NB4 (cell line): ENCODE results near the gene GGT6.
A peak's percentile ranks its signal among the peaks of the same experiment; 100 is the strongest.

Experiments used
- DNase-seq: peaks from one replicate; pipeline ENCODE4 v3.0.0; 2010; ENCODE audit warnings: low read depth
- H3K4me3 ChIP-seq: one replicate; pipeline ENCODE4 v1.5.1; 2011; ENCODE audit warnings: mild to moderate bottlenecking, low read depth, low read length, moderate library complexity
- CTCF ChIP-seq: IDR thresholded peaks from one replicate; pipeline ENCODE4 v1.5.1; 2012; ENCODE audit warnings: low read depth, low read length
- MAX ChIP-seq: IDR thresholded peaks from 2 replicates; pipeline ENCODE4 v1.6.1; 2011; ENCODE audit warnings: low read depth, low read length
- MYC ChIP-seq: IDR thresholded peaks from 2 replicates; pipeline ENCODE4 v1.6.1; 2011; ENCODE audit warnings: low read depth, low read length
- POLR2A ChIP-seq: IDR thresholded peaks from 2 replicates; pipeline ENCODE4 v1.6.1; 2011; ENCODE audit warnings: mild to moderate bottlenecking; ENCODE audit not compliant: insufficient read length; ENCODE audit errors: extremely low read depth

Gene GGT6

GRCh38 chr17:4533523-4534504 lies 26.6 kb downstream of the GGT6 start:
- H3K4me3 ChIP-seq, result no peak overlapping the region
- peak; percentile 26 for DNase-seq
- TF ChIP-seq MYC, result no peak
- TF ChIP-seq CTCF, result no peak
- TF ChIP-seq POLR2A, result no peak
- TF ChIP-seq MAX, result no peak

DNA sequence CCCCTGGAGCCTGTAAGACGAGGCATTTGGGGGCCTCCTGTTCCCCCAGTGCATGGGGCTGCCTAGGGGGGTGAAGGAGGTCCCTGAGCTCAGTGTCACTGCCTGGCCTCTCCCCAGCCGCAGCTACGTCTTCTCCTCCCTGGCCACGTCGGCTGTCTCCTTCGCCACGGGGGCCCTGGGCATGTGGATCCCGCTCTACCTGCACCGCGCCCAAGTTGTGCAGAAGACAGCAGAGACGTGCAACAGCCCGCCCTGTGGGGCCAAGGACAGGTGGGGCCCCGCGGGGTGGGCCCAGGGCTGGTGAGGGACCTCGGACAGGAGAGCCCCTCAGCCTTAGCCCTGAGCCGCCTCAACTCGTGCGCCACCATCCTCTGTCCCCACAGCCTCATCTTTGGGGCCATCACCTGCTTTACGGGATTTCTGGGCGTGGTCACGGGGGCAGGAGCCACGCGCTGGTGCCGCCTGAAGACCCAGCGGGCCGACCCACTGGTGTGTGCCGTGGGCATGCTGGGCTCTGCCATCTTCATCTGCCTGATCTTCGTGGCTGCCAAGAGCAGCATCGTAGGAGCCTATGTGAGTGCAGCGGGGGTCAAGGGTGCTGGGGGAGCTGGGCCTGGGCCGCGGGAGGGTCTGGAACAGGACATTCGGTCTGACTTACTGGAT lies 27.4 kb downstream of the GGT6 start:
- no peak overlapping the region for H3K4me3 ChIP-seq
- DNase-seq, result no peak
- TF ChIP-seq POLR2A, result no peak
- TF ChIP-seq MAX, result no peak
- TF ChIP-seq CTCF, result no peak
- TF ChIP-seq MYC, result no peak

DNA sequence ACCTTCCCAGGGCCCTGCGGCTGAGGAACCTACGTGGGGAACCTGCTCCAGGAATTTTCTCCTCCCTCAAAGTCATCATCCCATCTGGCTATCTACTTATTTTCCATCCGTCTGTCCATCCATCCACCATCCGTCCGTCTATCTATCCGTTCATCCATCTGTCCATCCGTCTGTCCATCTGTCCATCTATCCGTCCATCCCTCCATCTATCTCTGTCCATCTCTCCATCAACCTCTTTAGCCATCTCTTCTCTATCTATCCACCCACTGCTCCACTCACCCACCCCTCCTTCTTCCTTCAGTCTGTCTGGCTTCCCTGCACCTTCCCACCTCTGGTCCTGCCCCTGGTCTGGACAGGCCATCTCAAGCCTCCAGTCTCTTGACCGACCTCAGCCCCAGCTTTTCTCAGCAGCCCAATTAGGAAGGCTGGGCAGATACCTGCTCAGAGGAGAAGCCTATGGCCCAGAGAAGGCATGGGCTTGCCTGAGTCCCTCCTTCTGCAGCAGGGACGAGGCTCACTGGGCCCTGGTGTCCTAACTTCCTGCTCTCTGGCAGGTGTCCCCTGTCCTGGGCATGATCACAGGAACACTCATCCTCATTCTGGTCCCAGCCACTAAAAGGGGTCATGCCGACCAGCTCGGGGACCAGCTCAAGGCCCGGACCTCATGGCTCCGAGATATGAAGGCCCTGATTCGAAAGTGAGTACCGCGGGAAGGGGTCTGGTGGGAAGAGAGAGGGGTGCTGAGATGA lies 28.2 kb downstream of the GGT6 start:
- H3K4me3 ChIP-seq, result no peak overlapping the region
- TF ChIP-seq POLR2A (no peak), MYC (no peak)
- DNase-seq, result no peak

- TF ChIP-seq MYC (no peak), CTCF (no peak), POLR2A (no peak), MAX (no peak)
- H3K4me3 ChIP-seq, result no peak overlapping the region
- DNase-seq, result no peak
These were observed 29.3 kb downstream of the GGT6 start for GRCh38 chr17:4530799-4531730.

DNA sequence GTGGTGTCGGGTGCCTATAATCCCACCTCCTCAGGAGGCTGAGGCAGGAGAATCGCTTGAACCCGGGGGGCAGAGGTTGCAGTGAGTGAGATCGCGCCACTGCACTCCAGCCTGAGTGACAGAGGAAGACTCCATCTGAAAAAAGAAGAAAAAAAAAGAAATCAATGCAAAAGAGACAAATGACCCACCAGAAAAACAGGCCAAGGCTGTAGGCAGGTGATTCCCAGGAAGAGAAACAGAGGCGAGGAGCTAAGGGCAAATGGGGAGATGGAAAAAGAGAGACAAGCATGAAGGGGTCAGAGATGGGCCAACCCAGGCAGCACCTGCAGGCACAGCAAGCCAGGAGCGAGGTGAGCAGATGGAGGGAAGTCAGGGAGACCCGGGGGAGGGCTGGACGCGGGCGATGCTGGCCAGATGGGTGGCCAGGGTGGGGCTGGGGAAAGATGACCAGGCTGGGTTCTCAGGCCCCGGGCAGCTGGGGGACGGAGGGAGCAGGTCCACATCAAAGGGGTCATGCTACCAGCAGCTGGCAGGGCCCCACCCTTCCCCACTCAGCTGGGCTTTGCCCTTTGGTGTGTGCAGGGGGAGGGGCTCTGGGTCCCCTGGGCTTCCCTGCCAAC lies 30.7 kb downstream of the GGT6 start:
- H3K4me3 ChIP-seq, result no peak overlapping the region
- DNase-seq, result no peak
- TF ChIP-seq CTCF (no peak), MYC (no peak), MAX (no peak), POLR2A (no peak)
